HepG2 (cell line): Measurements from ENCODE around the gene HRC. TPM values are rescaled to one million over a fixed set of nuclear protein-coding genes. Genes with fewer than 3 reads are reported as not detected.
A peak's percentile ranks its signal among the peaks of the same experiment; 100 is the strongest.

Experiments
- ARID4A ChIP-seq: sonication (generic); formaldehyde crosslinking; IDR thresholded peaks from 2 replicates; pipeline ENCODE4 v1.5.0; 2020; ENCODE audit warnings: mild to moderate bottlenecking, missing genetic modification reagents, borderline replicate concordance
- CSRNP2 ChIP-seq: sonication (generic); formaldehyde crosslinking; conservative IDR thresholded peaks from 2 replicates; pipeline ENCODE4 v1.8.0; 2022; ENCODE audit warnings: low read depth, missing genetic modification reagents
- FOXK1 ChIP-seq: sonication (generic); formaldehyde crosslinking; IDR thresholded peaks from 2 replicates; pipeline ENCODE4 v1.4.0; 2020; ENCODE audit warnings: low read depth, missing genetic modification reagents, borderline replicate concordance
- MLXIP ChIP-seq: sonication (generic); formaldehyde crosslinking; IDR thresholded peaks from 2 replicates; pipeline ENCODE4 v1.9.0; 2021; ENCODE audit warnings: missing genetic modification reagents, borderline replicate concordance
- NFE2 ChIP-seq: sonication (generic); formaldehyde crosslinking; IDR thresholded peaks from 2 replicates; pipeline ENCODE4 v1.4.0; 2020; ENCODE audit warnings: missing genetic modification reagents
- PAXIP1 ChIP-seq: sonication (generic); formaldehyde crosslinking; conservative IDR thresholded peaks from 2 replicates; pipeline ENCODE4 v1.4.0; 2020; ENCODE audit warnings: mild to moderate bottlenecking, missing genetic modification reagents, moderate library complexity
- PHF21A ChIP-seq: sonication (generic); formaldehyde crosslinking; IDR thresholded peaks from 2 replicates; pipeline ENCODE4 v1.5.0; 2020; ENCODE audit warnings: mild to moderate bottlenecking, missing genetic modification reagents
- POLR2AphosphoS5 ChIP-seq: IDR thresholded peaks from 2 replicates; pipeline ENCODE4 v1.6.1; 2012; ENCODE audit warnings: low read depth, low read length
- POLR2G ChIP-seq: fragments of 200-400 bp; formaldehyde crosslinking; IDR thresholded peaks from 2 replicates; pipeline ENCODE4 v1.6.1; 2018; ENCODE audit warnings: mild to moderate bottlenecking, low read depth, low read length, moderate library complexity
- SPEN ChIP-seq: sonication (generic); formaldehyde crosslinking; IDR thresholded peaks from 2 replicates; pipeline ENCODE4 v1.5.1; 2020; ENCODE audit warnings: low read depth, mild to moderate bottlenecking, missing genetic modification reagents
- SUZ12 ChIP-seq: fragments of 150-350 bp; IDR thresholded peaks from 2 replicates; pipeline ENCODE4 v1.6.1; 2014; ENCODE audit warnings: low read depth, low read length
- TP53 ChIP-seq: sonication (generic); formaldehyde crosslinking; conservative IDR thresholded peaks from 2 replicates; pipeline ENCODE4 v1.4.0; 2020; ENCODE audit warnings: missing genetic modification reagents
- ZNF615 ChIP-seq: sonication (generic); formaldehyde crosslinking; IDR thresholded peaks from 2 replicates; pipeline ENCODE4 v1.5.0; 2020; ENCODE audit warnings: mild to moderate bottlenecking, missing genetic modification reagents, borderline replicate concordance
- polyA plus RNA-seq, 8 experiments: library from polyadenylated mRNA; depleted of rRNA in 3 of 8; stranded (reverse) in 7 of 8; unstranded in 1 of 8; fragments of >200 nt; fragmentation: Illumina TruSeq in 4 of 8; extraction: Trizol in 4 of 8; gene quantifications; 2 replicates each; pipeline versions ENCODE4 v1.2.1 to v1.2.3, GENCODE V29; 2011 to 2016; ENCODE audit warnings: low read depth in 4 of 8, missing spikeins in 1 of 8, mixed read lengths in 1 of 8; ENCODE audit not compliant: insufficient read depth in 1 of 8
- total RNA-seq, 5 experiments: library from RNA; depleted of rRNA; stranded (reverse); fragments of >200 nt; fragmentation: Illumina TruSeq; extraction: Trizol; gene quantifications; 2 replicates each; pipeline ENCODE4 v1.2.3, GENCODE V29; 2016; ENCODE audit warnings: low read depth in 1 of 5
- TF ChIP-seq, protein P1 (sequence below): sonication (generic); formaldehyde crosslinking; conservative IDR thresholded peaks from 2 replicates; pipeline ENCODE4 v1.8.0; 2022; ENCODE audit warnings: missing genetic modification reagents

HRC gene
- total and polyA plus RNA-seq, 2 of the 13 experiments (the other 11 are each of a cell fraction or from before 2014, with no cell fraction given) = 3.6 to 15.4 TPM

DNA sequence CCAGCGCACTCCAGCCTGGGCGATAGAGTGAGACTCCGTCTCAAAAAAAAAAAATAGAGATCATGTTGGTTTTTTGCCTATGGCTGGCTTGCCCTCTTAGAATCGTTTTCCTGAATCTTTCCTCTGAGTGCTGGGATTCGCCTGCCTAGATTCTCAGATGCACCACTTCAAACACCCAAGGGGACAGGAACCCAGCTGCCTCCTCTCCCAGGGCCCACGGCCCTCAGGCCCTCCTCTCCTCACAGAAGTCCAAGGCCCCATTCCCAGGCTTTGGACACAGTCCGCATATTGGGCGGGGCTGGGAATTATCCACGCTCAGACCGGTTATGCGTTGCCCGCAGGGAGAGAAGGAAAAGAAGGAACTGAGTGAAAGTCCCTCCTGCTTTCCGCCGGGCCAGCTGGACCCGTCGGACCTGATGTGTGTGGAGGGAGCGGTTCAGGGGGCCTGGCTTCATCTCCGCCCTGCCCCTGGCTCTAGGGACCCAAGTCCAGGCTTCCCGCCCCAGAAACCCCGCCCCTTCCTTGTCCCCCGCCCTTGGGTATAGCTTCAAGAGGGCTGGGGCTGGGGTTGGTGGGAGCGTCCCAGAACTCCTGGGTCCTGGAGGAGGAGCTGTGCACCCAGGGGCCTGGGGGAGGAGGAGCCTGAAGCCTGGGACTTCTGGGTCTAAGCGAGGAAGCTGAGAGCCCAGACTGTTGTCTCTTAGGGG lies 30.0 kb downstream of the HRC start (continued):
- TF ChIP-seq, protein P1, sequence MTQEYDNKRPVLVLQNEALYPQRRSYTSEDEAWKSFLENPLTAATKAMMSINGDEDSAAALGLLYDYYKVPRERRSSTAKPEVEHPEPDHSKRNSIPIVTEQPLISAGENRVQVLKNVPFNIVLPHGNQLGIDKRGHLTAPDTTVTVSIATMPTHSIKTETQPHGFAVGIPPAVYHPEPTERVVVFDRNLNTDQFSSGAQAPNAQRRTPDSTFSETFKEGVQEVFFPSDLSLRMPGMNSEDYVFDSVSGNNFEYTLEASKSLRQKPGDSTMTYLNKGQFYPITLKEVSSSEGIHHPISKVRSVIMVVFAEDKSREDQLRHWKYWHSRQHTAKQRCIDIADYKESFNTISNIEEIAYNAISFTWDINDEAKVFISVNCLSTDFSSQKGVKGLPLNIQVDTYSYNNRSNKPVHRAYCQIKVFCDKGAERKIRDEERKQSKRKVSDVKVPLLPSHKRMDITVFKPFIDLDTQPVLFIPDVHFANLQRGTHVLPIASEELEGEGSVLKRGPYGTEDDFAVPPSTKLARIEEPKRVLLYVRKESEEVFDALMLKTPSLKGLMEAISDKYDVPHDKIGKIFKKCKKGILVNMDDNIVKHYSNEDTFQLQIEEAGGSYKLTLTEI (CRISPR knock-in tag) = no peak
- no peak for TF ChIP-seq CSRNP2 (CRISPR knock-in tag)
- TF ChIP-seq PAXIP1 (CRISPR knock-in tag) = peak; percentile 55; the same call in 1 of the 2 replicates
- peak; percentile 53 for TF ChIP-seq POLR2G
- TF ChIP-seq SPEN (CRISPR knock-in tag) = peak; percentile 63
- no peak for TF ChIP-seq FOXK1
- TF ChIP-seq NFE2 (CRISPR knock-in tag) = no peak
- TF ChIP-seq TP53 = no peak
- peak; percentile 24; the same call in 1 of the 2 replicates for TF ChIP-seq ARID4A
- TF ChIP-seq SUZ12 = no peak
- TF ChIP-seq POLR2AphosphoS5 = peak; percentile 47; the same call in 1 of the 2 replicates
- no peak for TF ChIP-seq ZNF615 (CRISPR knock-in tag)
- peak; percentile 69 for TF ChIP-seq PHF21A
- no peak for TF ChIP-seq MLXIP
